SK-N-SH (cell line): ENCODE data around the gene ZNF775. TPM values are rescaled to one million over a fixed set of nuclear protein-coding genes. Genes with fewer than 3 reads are reported as not detected.

ENCODE experiments used
- CTCF ChIA-PET: fragments of 300-600, 350-600 bp; formaldehyde crosslinking; extraction: SDS; loops from one replicate; lab custom pipeline; 2021; lab: Yijun Ruan, JAX
- POLR2A ChIA-PET: fragments of 350-600 bp; sonication (Branson Sonifier 250); formaldehyde crosslinking; extraction: SDS; loops from one replicate; lab custom pipeline; 2020; ENCODE audit warnings: antibody characterized with exemption, inconsistent platforms; lab: Yijun Ruan, JAX
- DNase-seq: peaks from one replicate; pipeline ENCODE4 v3.0.0; 2012
- H2AFZ ChIP-seq: fragments of 200-600 bp; sonication (generic); 2 replicates; pipeline ENCODE4 v1.8.1; 2016; ENCODE audit warnings: antibody characterized with exemption, mild to moderate bottlenecking, low read depth
- H3F3A ChIP-seq: fragments of 200-600 bp; sonication (generic); replicated peaks from 2 replicates; pipeline ENCODE3; 2016; ENCODE audit warnings: antibody characterized with exemption, mild to moderate bottlenecking; ENCODE audit not compliant: insufficient read depth
- H3K27ac ChIP-seq, 2 experiments: fragments of 200-500 bp in 1 of 2; fragments of 200-600 bp in 1 of 2; sonication (Bioruptor generic) in 1 of 2; sonication (generic), shearing (Covaris generic) in 1 of 2; 2 replicates each; pipeline versions ENCODE4 v1.5.1 to v1.6.1; 2014 to 2016; ENCODE audit warnings: low read depth in 2 of 2, inconsistent platforms in 1 of 2, low read length in 1 of 2, mild to moderate bottlenecking in 1 of 2, mixed read lengths in 1 of 2
- H3K27me3 ChIP-seq: fragments of 200-600 bp; sonication (generic), shearing (Covaris generic); 2 replicates; pipeline ENCODE4 v1.6.1; 2016; ENCODE audit warnings: mixed run types; ENCODE audit not compliant: insufficient read depth
- H3K36me3 ChIP-seq, 2 experiments: fragments of 200-500 bp in 1 of 2; fragments of 200-600 bp in 1 of 2; sonication (Bioruptor generic) in 1 of 2; sonication (generic) in 1 of 2; replicated peaks in 1 of 2; 2 replicates each; pipeline versions ENCODE3 to v1.5.1; 2014 to 2016; ENCODE audit warnings: low read length in 1 of 2, mild to moderate bottlenecking in 1 of 2; ENCODE audit not compliant: insufficient read depth in 2 of 2, control insufficient read depth in 1 of 2
- H3K4me1 ChIP-seq, 2 experiments: fragments of 200-500 bp in 1 of 2; fragments of 200-600 bp in 1 of 2; sonication (Bioruptor generic) in 1 of 2; sonication (generic), shearing (Covaris generic) in 1 of 2; 2 replicates each; pipeline versions ENCODE4 v1.5.1 to v1.6.1; 2014 to 2016; ENCODE audit warnings: low read depth in 1 of 2, low read length in 1 of 2, mixed run types in 1 of 2; ENCODE audit not compliant: insufficient read depth in 2 of 2, control insufficient read depth in 1 of 2
- H3K4me2 ChIP-seq: fragments of 200-600 bp; sonication (generic), shearing (Covaris generic); 2 replicates; pipeline ENCODE4 v1.6.1; 2017; ENCODE audit warnings: mixed run types
- H3K4me3 ChIP-seq, 2 experiments: fragments of 200-500 bp in 1 of 2; fragments of 200-600 bp in 1 of 2; sonication (Bioruptor generic) in 1 of 2; sonication (generic), shearing (Covaris generic) in 1 of 2; 2 replicates each; pipeline versions ENCODE4 v1.5.1 to v1.8.1; 2014 to 2016; ENCODE audit warnings: low read depth in 2 of 2, inconsistent platforms in 1 of 2, low read length in 1 of 2, mild to moderate bottlenecking in 1 of 2, mixed read lengths in 1 of 2, moderate library complexity in 1 of 2
- H3K79me2 ChIP-seq: fragments of 200-600 bp; sonication (generic); 2 replicates; pipeline ENCODE4 v1.8.1; 2017; ENCODE audit warnings: mild to moderate bottlenecking; ENCODE audit not compliant: insufficient read depth
- H3K9ac ChIP-seq: fragments of 200-600 bp; sonication (generic); 2 replicates; pipeline ENCODE4 v1.6.1; 2017; ENCODE audit warnings: mixed run types
- H3K9me2 ChIP-seq: fragments of 200-600 bp; sonication (generic); 2 replicates; pipeline ENCODE4 v1.6.1; 2017; ENCODE audit warnings: mixed run types
- H3K9me3 ChIP-seq: fragments of 200-600 bp; sonication (generic); 2 replicates; pipeline ENCODE4 v1.6.1; 2017; ENCODE audit warnings: mixed run types, mild to moderate bottlenecking, moderate library complexity
- H4K20me1 ChIP-seq: fragments of 200-600 bp; sonication (generic); 2 replicates; pipeline ENCODE4 v1.6.1; 2017; ENCODE audit warnings: mild to moderate bottlenecking, mixed run types; ENCODE audit not compliant: insufficient read depth
- CHD2 ChIP-seq: fragments of 150-350 bp; IDR thresholded peaks from 2 replicates; pipeline ENCODE4 v1.6.1; 2018; ENCODE audit warnings: low read length; ENCODE audit not compliant: partially characterized antibody
- CTCF ChIP-seq: fragments of 200-600 bp; sonication (generic); IDR thresholded peaks from 2 replicates; pipeline ENCODE4 v1.6.1; 2017; ENCODE audit warnings: antibody characterized with exemption, mild to moderate bottlenecking, moderate library complexity
- ELF1 ChIP-seq: IDR thresholded peaks from 2 replicates; pipeline ENCODE4 v1.4.0; 2012
- EP300 ChIP-seq, 2 experiments: IDR thresholded peaks; 2 replicates each; pipeline versions ENCODE4 v1.4.0 to v1.6.1; 2012; ENCODE audit warnings: borderline replicate concordance in 1 of 2, low read depth in 1 of 2, low read length in 1 of 2
- FOSL2 ChIP-seq: IDR thresholded peaks from 2 replicates; pipeline ENCODE4 v1.4.0; 2012; ENCODE audit warnings: low read depth, mild to moderate bottlenecking, moderate library complexity, borderline replicate concordance
- FOXJ3 ChIP-seq: sonication (generic); formaldehyde crosslinking; IDR thresholded peaks from 2 replicates; pipeline ENCODE4 v1.5.1; 2020; ENCODE audit warnings: mild to moderate bottlenecking, missing genetic modification reagents
- FOXM1 ChIP-seq: IDR thresholded peaks from 2 replicates; pipeline ENCODE4 v1.4.0; 2012; ENCODE audit warnings: low read depth, mild to moderate bottlenecking
- GATA2 ChIP-seq: sonication (generic); formaldehyde crosslinking; IDR thresholded peaks from 2 replicates; pipeline ENCODE4 v1.5.0; 2020; ENCODE audit warnings: mild to moderate bottlenecking, missing genetic modification reagents
- MEF2A ChIP-seq: IDR thresholded peaks from 2 replicates; pipeline ENCODE4 v1.4.0; 2012; ENCODE audit warnings: low read depth, borderline replicate concordance
- MXI1 ChIP-seq: IDR thresholded peaks from 2 replicates; pipeline ENCODE4 v1.6.1; 2012; ENCODE audit warnings: mild to moderate bottlenecking, low read depth, low read length, improper control_type of control experiment
- NFIC ChIP-seq: IDR thresholded peaks from 2 replicates; pipeline ENCODE4 v1.4.0; 2012; ENCODE audit warnings: borderline replicate concordance
- NRF1 ChIP-seq: IDR thresholded peaks from 2 replicates; pipeline ENCODE4 v1.6.1; 2012; ENCODE audit warnings: low read depth, mild to moderate bottlenecking, low read length
- POLR2AphosphoS5 ChIP-seq: IDR thresholded peaks from 2 replicates; pipeline ENCODE4 v1.6.1; 2012; ENCODE audit warnings: low read depth, low read length
- RAD21 ChIP-seq: IDR thresholded peaks from 2 replicates; pipeline ENCODE4 v1.6.1; 2012; ENCODE audit warnings: mild to moderate bottlenecking, low read length
- RFX5 ChIP-seq: IDR thresholded peaks from 2 replicates; pipeline ENCODE4 v1.6.1; 2012; ENCODE audit warnings: mild to moderate bottlenecking, improper control_type of control experiment, low read length
- RXRA ChIP-seq: IDR thresholded peaks from 2 replicates; pipeline ENCODE4 v1.4.0; 2012; ENCODE audit warnings: low read depth, mild to moderate bottlenecking, borderline replicate concordance
- USF2 ChIP-seq: fragments of 150-350 bp; IDR thresholded peaks from 2 replicates; pipeline ENCODE4 v1.6.1; 2017; ENCODE audit warnings: antibody characterized with exemption, low read length, low read depth, borderline replicate concordance
- YY1 ChIP-seq: IDR thresholded peaks from 2 replicates; pipeline ENCODE4 v1.4.0; 2012; ENCODE audit warnings: low read depth, mild to moderate bottlenecking
- WGBS: methylation state at CpG from one replicate; pipeline ENCODE4 v1.1.6; 2017; ENCODE audit warnings: low lambda C conversion rate; 5-methylcytosine and 5-hydroxymethylcytosine counted together
- polyA plus RNA-seq, 3 experiments: library from polyadenylated mRNA; depleted of rRNA; stranded (reverse); fragments of >200 nt; gene quantifications; 2 replicates each; pipeline ENCODE4 v1.2.3, GENCODE V29; 2012
- TF ChIP-seq, protein P1 (sequence below): IDR thresholded peaks from 2 replicates; pipeline ENCODE4 v1.4.0; 2012; ENCODE audit warnings: low read depth, borderline replicate concordance

The ZNF775 gene
- polyA plus RNA-seq, 1 of the 3 experiments (the other 2 are of a cell fraction): 5.0 TPM

- H3K79me2 ChIP-seq: no peaks in the 10 kb centered on the region
- no peaks in the 10 kb centered on the region for H3K36me3 ChIP-seq
- no peak overlapping the region for H3K27ac ChIP-seq
- no peak overlapping the region for H3K9ac ChIP-seq
- WGBS: 10% methylated on average over 13 of the region's 14 CpGs
- ChIA-PET POLR2A (no interaction called here), CTCF (interaction anchor here (0.6 to 5.0 kb wide), 8 partner anchors 9 to 1275 kb away, joined by 3 to 20 read pairs (median 4); no protein-coding TSS in a partner anchor)
- no peaks in the 10 kb centered on the region for H3K9me2 ChIP-seq
- H3K4me2 ChIP-seq: no peak overlapping the region
- H3K27me3 ChIP-seq: peaks cover 19% of the 10 kb centered on the region
- no peak overlapping the region for H3K4me3 ChIP-seq
- no peaks in the 10 kb centered on the region for H3F3A ChIP-seq
- no peaks in the 10 kb centered on the region for H4K20me1 ChIP-seq
- H3K4me1 ChIP-seq: peaks cover 0 to 11% of the 10 kb centered on the region in 2 experiments; a peak in 2 of 4 replicates
- no peak for TF ChIP-seq RXRA
- no peak for TF ChIP-seq CHD2
- no peak for TF ChIP-seq MEF2A
- no peak for TF ChIP-seq RAD21
- no peak for TF ChIP-seq NFIC
- TF ChIP-seq FOXM1: no peak
- no peak for TF ChIP-seq RFX5
- TF ChIP-seq MXI1: no peak
- no peak for TF ChIP-seq NRF1
- TF ChIP-seq FOXJ3 (CRISPR knock-in tag): no peak
- TF ChIP-seq GATA2 (CRISPR knock-in tag): no peak
- no peak for TF ChIP-seq EP300 (IDR thresholded peaks at IDR 0.05; ENCODE audit: borderline replicate concordance in 1 of 2, low read depth in 1 of 2, low read length in 1 of 2)
- TF ChIP-seq USF2: no peak
- TF ChIP-seq FOSL2: no peak
- TF ChIP-seq CTCF: no peak
- no peak for TF ChIP-seq ELF1
- no peak for TF ChIP-seq YY1
- TF ChIP-seq, protein P1, sequence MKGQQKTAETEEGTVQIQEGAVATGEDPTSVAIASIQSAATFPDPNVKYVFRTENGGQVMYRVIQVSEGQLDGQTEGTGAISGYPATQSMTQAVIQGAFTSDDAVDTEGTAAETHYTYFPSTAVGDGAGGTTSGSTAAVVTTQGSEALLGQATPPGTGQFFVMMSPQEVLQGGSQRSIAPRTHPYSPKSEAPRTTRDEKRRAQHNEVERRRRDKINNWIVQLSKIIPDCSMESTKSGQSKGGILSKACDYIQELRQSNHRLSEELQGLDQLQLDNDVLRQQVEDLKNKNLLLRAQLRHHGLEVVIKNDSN: no peak
- no peak for TF ChIP-seq POLR2AphosphoS5
- no peak for DNase-seq
- H3K9me3 ChIP-seq: no peaks in the 10 kb centered on the region
- H2AFZ ChIP-seq: no peak overlapping the region
Observed at GRCh38 chr7:150432915-150433892, 54.1 kb downstream of the ZNF775 start.
